ENCODE data around the gene GNG11. TPM values are rescaled to one million over a fixed set of nuclear protein-coding genes. Genes with fewer than 3 reads are reported as not detected.

The GNG11 gene
- total RNA-seq, 1 donor from 2014 or later: 22.6 TPM

GRCh38 chr7:93937818-93938217 is 16.3 kb downstream of the GNG11 start:
- H3K4me1 ChIP-seq: no peaks in the 10 kb centered on the region
- no peaks in the 10 kb centered on the region for H3K36me3 ChIP-seq
- no peak for ATAC-seq
- no peaks in the 10 kb centered on the region for H3K27me3 ChIP-seq
- intact Hi-C loops (cut with DNase I): no loop called here
- no peaks in the 10 kb centered on the region for H3K9me3 ChIP-seq
- H3K27ac ChIP-seq: no peak overlapping the region
- no peak for TF ChIP-seq CTCF (IDR thresholded peaks at IDR 0.05)
- no peak for DNase-seq
- H3K4me3 ChIP-seq: no peak overlapping the region

GRCh38 chr7:93938293-93938692 is 16.8 kb downstream of the GNG11 start:
- Histone ChIP-seq H3K27ac (no peak overlapping the region), H3K36me3 (no peaks in the 10 kb centered on the region), H3K9me3 (no peaks in the 10 kb centered on the region), H3K4me1 (no peaks in the 10 kb centered on the region), H3K27me3 (no peaks in the 10 kb centered on the region), H3K4me3 (no peak overlapping the region)
- no peak for ATAC-seq
- no peak for DNase-seq
- no peak for TF ChIP-seq CTCF (IDR thresholded peaks at IDR 0.05)
- intact Hi-C loops (cut with DNase I): no loop called here

GRCh38 chr7:93941945-93942344 is 20.4 kb downstream of the GNG11 start:
- H3K9me3 ChIP-seq: no peaks in the 10 kb centered on the region
- DNase-seq: no peak
- no peak for ATAC-seq
- no peaks in the 10 kb centered on the region for H3K27me3 ChIP-seq
- no peaks in the 10 kb centered on the region for H3K4me1 ChIP-seq
- H3K27ac ChIP-seq: no peak overlapping the region
- intact Hi-C loops (cut with DNase I): no loop called here
- no peaks in the 10 kb centered on the region for H3K36me3 ChIP-seq
- H3K4me3 ChIP-seq: no peak overlapping the region
- TF ChIP-seq CTCF (IDR thresholded peaks at IDR 0.05): no peak

- H3K4me1 ChIP-seq: no peaks in the 10 kb centered on the region
- ATAC-seq (no peak), DNase-seq (no peak)
- TF ChIP-seq CTCF (IDR thresholded peaks at IDR 0.05): no peak
- H3K36me3 ChIP-seq: no peaks in the 10 kb centered on the region
- H3K27ac ChIP-seq: peak overlapping the region; percentile 49
- H3K4me3 ChIP-seq: no peak overlapping the region
- H3K27me3 ChIP-seq: no peaks in the 10 kb centered on the region
- H3K9me3 ChIP-seq: no peaks in the 10 kb centered on the region
- intact Hi-C loops (cut with DNase I): no loop called here
Observed at GRCh38 chr7:93943816-93944540, 22.4 kb downstream of the GNG11 start.

- Histone ChIP-seq H3K4me3 (no peak overlapping the region), H3K36me3 (no peaks in the 10 kb centered on the region), H3K4me1 (no peaks in the 10 kb centered on the region), H3K27ac (no peak overlapping the region), H3K27me3 (no peaks in the 10 kb centered on the region), H3K9me3 (no peaks in the 10 kb centered on the region)
- no peak for TF ChIP-seq CTCF (IDR thresholded peaks at IDR 0.05)
- intact Hi-C loops (cut with DNase I): no loop called here
- DNase-seq: no peak
- ATAC-seq: no peak
Observed at GRCh38 chr7:93944673-93945072, 23.1 kb downstream of the GNG11 start.

- H3K4me3 ChIP-seq: no peak overlapping the region
- no peak for DNase-seq
- no peaks in the 10 kb centered on the region for H3K36me3 ChIP-seq
- H3K27ac ChIP-seq: peak overlapping the region; percentile 45
- no peaks in the 10 kb centered on the region for H3K9me3 ChIP-seq
- no peak for ATAC-seq
- no peaks in the 10 kb centered on the region for H3K27me3 ChIP-seq
- H3K4me1 ChIP-seq: no peaks in the 10 kb centered on the region
- TF ChIP-seq CTCF (IDR thresholded peaks at IDR 0.05): no peak
- intact Hi-C loops (cut with DNase I): no loop called here
Observed at GRCh38 chr7:93945083-93945482, 23.5 kb downstream of the GNG11 start.
